Measurements from ENCODE around the gene TBC1D7. TPM values are rescaled to one million over a fixed set of nuclear protein-coding genes. Genes with fewer than 3 reads are reported as not detected.

Gene TBC1D7
- total RNA-seq, 1 donor from 2014 or later: 34.7 TPM

DNA sequence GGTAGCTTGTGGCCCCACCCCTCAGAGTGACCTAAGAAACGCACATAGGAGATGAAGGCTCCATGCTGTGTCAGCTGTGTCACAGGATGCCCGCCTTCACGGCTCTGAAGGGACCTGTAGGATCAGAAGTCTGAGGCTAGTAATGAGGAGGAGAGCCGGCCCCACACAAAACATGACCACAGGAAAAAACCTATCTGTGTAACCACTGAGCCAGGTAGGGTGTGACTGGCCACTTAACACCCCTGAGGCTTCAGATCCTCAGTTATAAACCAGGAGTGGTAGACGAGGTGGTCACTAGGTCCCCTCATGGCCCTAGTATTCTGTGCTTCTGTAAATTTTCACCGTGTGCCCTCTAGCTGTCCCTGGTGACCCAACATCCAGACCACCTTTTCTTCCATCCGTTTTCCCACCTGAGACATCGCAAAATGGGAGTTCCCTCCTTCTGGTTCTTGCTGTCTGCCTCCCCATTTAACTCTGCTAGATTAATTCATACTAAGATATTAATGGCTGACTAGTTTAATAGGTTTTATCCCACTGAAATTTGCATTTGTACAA lies 52.8 kb downstream of the TBC1D7 start:
- no peaks in the 10 kb centered on the region for H3K9me3 Mint-ChIP-seq (ENCODE audit: low read depth)
- H3K27ac Mint-ChIP-seq: no peak overlapping the region
- H3K4me3 Mint-ChIP-seq (ENCODE audit: low read depth): no peak overlapping the region
- peaks cover 3% of the 10 kb centered on the region for H3K4me1 Mint-ChIP-seq (ENCODE audit: low read depth)
- H3K27me3 Mint-ChIP-seq: no peaks in the 10 kb centered on the region
- TF ChIP-seq, protein P1, sequence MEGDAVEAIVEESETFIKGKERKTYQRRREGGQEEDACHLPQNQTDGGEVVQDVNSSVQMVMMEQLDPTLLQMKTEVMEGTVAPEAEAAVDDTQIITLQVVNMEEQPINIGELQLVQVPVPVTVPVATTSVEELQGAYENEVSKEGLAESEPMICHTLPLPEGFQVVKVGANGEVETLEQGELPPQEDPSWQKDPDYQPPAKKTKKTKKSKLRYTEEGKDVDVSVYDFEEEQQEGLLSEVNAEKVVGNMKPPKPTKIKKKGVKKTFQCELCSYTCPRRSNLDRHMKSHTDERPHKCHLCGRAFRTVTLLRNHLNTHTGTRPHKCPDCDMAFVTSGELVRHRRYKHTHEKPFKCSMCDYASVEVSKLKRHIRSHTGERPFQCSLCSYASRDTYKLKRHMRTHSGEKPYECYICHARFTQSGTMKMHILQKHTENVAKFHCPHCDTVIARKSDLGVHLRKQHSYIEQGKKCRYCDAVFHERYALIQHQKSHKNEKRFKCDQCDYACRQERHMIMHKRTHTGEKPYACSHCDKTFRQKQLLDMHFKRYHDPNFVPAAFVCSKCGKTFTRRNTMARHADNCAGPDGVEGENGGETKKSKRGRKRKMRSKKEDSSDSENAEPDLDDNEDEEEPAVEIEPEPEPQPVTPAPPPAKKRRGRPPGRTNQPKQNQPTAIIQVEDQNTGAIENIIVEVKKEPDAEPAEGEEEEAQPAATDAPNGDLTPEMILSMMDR (IDR thresholded peaks at IDR 0.05; ENCODE audit: unreplicated experiment): no peak
- peaks cover 2% of the 10 kb centered on the region for H3K36me3 Mint-ChIP-seq (ENCODE audit: insufficient read depth)
- DNase-seq (ENCODE audit: low spot score, unreplicated experiment): no peak

- H3K4me3 Mint-ChIP-seq (ENCODE audit: low read depth): no peak overlapping the region
- H3K36me3 Mint-ChIP-seq (ENCODE audit: insufficient read depth): peaks cover 2% of the 10 kb centered on the region
- H3K27ac Mint-ChIP-seq: no peak overlapping the region
- H3K27me3 Mint-ChIP-seq: no peaks in the 10 kb centered on the region
- no peak for DNase-seq (ENCODE audit: low spot score, unreplicated experiment)
- TF ChIP-seq, protein P1 (IDR thresholded peaks at IDR 0.05; ENCODE audit: unreplicated experiment): no peak
- H3K9me3 Mint-ChIP-seq (ENCODE audit: low read depth): no peaks in the 10 kb centered on the region
- peaks cover 3% of the 10 kb centered on the region for H3K4me1 Mint-ChIP-seq (ENCODE audit: low read depth)
Measured at GRCh38 chr6:13274707-13275434, 53.5 kb downstream of the TBC1D7 start.

GRCh38 chr6:13273931-13274706 lies 54.2 kb downstream of the TBC1D7 start:
- peaks cover 2% of the 10 kb centered on the region for H3K36me3 Mint-ChIP-seq (ENCODE audit: insufficient read depth)
- no peaks in the 10 kb centered on the region for H3K9me3 Mint-ChIP-seq (ENCODE audit: low read depth)
- DNase-seq (ENCODE audit: low spot score, unreplicated experiment): no peak
- H3K4me3 Mint-ChIP-seq (ENCODE audit: low read depth): no peak overlapping the region
- TF ChIP-seq, protein P1 (IDR thresholded peaks at IDR 0.05; ENCODE audit: unreplicated experiment): no peak
- peaks cover 5% of the 10 kb centered on the region for H3K4me1 Mint-ChIP-seq (ENCODE audit: low read depth)
- no peaks in the 10 kb centered on the region for H3K27me3 Mint-ChIP-seq
- peak overlapping the region; percentile 38 for H3K27ac Mint-ChIP-seq

DNA sequence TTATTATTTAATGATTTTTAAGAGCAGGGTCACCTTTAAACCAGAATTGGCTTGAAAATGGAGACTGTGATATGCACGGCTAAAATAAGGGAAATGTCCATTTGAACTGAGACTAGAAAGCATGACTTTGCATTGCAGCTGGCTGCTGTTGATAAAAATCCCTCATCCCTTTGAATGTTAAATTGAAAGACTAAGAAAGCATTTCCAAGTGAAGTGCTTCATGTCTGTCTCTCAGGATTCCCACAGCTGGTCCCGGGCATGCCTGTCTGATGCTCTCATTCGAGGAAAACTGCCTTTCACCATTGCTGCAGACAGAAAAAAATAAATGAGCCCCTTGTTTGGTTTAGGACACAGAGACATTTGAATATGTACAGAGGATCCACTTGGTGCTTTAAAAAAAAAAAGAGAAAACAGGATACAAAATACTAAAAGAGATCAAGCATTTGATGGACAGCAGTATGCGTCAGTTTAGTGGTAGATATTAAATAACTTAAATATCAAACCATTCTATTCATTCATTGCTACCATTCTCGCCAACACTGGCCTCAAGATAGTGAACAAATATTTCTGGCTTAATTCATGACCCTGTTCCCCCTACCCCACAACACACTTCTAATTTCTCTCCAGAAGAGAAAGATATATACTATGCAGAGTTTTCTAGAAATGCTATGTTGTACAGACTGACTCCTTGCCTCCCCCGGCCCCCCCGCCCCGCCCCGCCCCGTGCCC lies 55.0 kb downstream of the TBC1D7 start:
- H3K9me3 Mint-ChIP-seq (ENCODE audit: low read depth): no peaks in the 10 kb centered on the region
- no peak for DNase-seq (ENCODE audit: low spot score, unreplicated experiment)
- H3K27me3 Mint-ChIP-seq: no peaks in the 10 kb centered on the region
- peaks cover 6% of the 10 kb centered on the region for H3K4me1 Mint-ChIP-seq (ENCODE audit: low read depth)
- H3K27ac Mint-ChIP-seq: no peak overlapping the region
- TF ChIP-seq, protein P1 (IDR thresholded peaks at IDR 0.05; ENCODE audit: unreplicated experiment): no peak
- H3K4me3 Mint-ChIP-seq (ENCODE audit: low read depth): no peak overlapping the region
- peaks cover 2% of the 10 kb centered on the region for H3K36me3 Mint-ChIP-seq (ENCODE audit: insufficient read depth)

All from progenitor cell of endocrine pancreas (in vitro differentiated cells).